PC-3 (cell line): Measurements from ENCODE around the gene SPSB3.

Experiments
- EZH2 ChIP-seq: fragments of 300-600 bp; sonication (generic); IDR thresholded peaks from one replicate; pipeline ENCODE4 v1.6.1; 2017; ENCODE audit warnings: antibody characterized with exemption, mild to moderate bottlenecking, low read length; ENCODE audit not compliant: unreplicated experiment
- EZH2phosphoT487 ChIP-seq: fragments of 300-600 bp; sonication (generic); IDR thresholded peaks from 2 replicates; pipeline ENCODE4 v1.6.1; 2018; ENCODE audit warnings: mild to moderate bottlenecking, antibody characterized with exemption, low read length, borderline replicate concordance
- TF ChIP-seq, protein P1 (sequence below): fragments of 300-600 bp; sonication (generic); conservative IDR thresholded peaks from 2 replicates; pipeline ENCODE4 v1.5.1; 2017; ENCODE audit warnings: antibody characterized with exemption, low read depth, mild to moderate bottlenecking, low read length

DNA sequence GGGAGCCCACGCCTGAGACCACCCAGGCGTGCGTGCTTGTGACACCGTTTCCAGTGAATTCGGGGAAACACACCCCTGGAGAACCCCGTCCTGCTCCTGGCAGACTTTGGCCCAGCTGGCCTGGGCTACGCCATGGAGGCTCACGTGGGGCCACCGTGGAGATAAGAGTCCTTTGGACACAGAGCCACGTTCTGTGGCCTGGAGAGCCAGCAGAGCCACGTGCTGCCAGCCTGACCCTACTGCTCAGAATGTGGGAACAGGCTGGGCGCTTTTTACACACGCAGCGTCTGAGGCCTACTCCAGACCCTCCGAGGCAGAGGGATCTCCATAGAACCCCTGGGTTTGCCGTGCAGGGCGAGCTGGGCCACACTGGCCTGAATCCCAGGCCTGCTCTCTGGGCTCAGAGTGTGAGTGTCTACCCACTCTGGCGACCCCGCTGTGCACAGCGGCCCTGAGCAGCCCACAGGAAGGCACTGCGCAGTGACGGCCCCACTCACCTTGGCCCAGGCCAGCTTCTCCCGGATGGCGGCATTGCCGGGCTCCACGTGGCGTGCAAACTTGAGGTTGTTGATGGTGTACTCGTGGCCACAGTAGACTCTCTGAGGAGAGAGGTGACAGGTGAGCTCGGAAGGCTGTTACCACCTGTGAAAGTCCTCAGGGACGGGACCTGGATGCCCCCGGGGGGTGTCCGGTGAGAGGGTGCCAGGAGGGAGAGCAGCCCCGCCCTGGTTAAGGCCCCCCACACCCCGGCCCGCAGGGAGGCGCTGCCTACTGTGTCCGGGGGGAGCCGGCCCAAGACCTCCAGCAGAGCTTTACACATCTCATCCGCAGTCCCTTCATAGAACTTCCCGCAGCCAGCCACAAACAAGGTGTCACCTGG lies 34.3 kb upstream of the SPSB3 start:
- TF ChIP-seq, protein P1, sequence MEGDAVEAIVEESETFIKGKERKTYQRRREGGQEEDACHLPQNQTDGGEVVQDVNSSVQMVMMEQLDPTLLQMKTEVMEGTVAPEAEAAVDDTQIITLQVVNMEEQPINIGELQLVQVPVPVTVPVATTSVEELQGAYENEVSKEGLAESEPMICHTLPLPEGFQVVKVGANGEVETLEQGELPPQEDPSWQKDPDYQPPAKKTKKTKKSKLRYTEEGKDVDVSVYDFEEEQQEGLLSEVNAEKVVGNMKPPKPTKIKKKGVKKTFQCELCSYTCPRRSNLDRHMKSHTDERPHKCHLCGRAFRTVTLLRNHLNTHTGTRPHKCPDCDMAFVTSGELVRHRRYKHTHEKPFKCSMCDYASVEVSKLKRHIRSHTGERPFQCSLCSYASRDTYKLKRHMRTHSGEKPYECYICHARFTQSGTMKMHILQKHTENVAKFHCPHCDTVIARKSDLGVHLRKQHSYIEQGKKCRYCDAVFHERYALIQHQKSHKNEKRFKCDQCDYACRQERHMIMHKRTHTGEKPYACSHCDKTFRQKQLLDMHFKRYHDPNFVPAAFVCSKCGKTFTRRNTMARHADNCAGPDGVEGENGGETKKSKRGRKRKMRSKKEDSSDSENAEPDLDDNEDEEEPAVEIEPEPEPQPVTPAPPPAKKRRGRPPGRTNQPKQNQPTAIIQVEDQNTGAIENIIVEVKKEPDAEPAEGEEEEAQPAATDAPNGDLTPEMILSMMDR: no peak
- TF ChIP-seq EZH2phosphoT487 (no peak), EZH2 (no peak)
